SH-SY5Y (cell line): ENCODE results near the gene MAP1LC3A.

Experiments
- GATA2 ChIP-seq: IDR thresholded peaks from 2 replicates; pipeline ENCODE4 v1.6.1; 2011; ENCODE audit warnings: mild to moderate bottlenecking, low read depth, low read length
- GATA3 ChIP-seq: IDR thresholded peaks from 2 replicates; pipeline ENCODE4 v1.6.1; 2011; ENCODE audit warnings: low read depth, mild to moderate bottlenecking, low read length, moderate library complexity

DNA sequence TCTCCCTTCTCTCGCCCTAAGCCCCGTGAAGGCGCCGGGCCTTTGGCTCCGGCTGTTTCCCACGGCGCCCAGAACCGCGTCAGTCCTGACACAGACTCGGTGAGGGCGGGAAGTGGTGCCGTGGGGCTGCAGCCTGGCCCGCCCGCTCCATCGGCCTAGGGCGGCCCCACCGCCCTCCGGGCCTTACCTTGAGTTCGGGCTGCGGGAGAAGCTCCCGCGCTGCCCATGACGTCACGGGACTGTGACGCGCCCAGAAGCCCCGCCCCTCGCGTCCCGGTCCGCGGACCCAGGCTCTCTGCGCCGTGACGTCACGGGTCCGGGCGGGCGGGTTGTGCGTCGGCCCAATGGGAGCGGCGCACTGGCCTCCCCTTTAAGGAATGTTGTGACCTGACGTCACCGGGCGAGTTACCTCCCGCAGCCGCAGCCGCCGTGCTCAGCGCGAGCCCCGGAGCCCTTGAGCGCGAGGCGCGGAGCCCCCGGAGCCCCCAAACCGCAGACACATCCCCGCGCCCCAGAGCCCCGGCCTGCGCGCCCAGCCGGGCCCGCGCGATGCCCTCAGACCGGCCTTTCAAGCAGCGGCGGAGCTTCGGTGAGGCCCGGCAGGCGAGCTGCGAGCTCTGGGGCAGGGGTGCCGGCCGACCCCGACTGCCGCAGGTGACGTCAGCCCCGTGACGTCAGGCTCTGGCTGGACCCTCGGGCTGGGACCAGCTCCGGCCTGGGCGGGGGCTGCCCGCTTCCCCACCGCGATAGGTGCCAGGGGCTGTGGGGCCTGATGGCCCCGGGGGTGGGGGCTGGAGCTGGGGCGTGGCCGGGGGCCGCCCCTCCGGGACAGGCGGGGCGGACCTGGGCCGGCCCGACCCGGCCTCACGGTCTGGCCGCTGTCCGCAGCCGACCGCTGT is at the start of gene MAP1LC3A:
- TF ChIP-seq GATA2 (no peak), GATA3 (no peak)
